HK-2 (cell line): ENCODE results near the gene CARD10.
"Not testable (repeated sequence)": the region's sequence is repeated elsewhere in the genome, so short reads cannot be mapped to it uniquely, and the experiment has no call there.

Source experiments
- DNase-seq: peaks from one replicate; pipeline ENCODE4 v3.0.0-alpha.2; 2018; ENCODE audit not compliant: unreplicated experiment

CARD10 gene

GRCh38 chr22:37553725-37554124, 34.5 kb upstream of the CARD10 start:
- no peak for DNase-seq

GRCh38 chr22:37552524-37553163, 33.4 kb upstream of the CARD10 start:
- no peak for DNase-seq

- DNase-seq = no peak
These were observed 32.8 kb upstream of the CARD10 start for GRCh38 chr22:37551981-37552380.

GRCh38 chr22:37550921-37551320, 31.7 kb upstream of the CARD10 start:
- DNase-seq = not testable (repeated sequence)

- DNase-seq = no peak
These were observed 30.5 kb upstream of the CARD10 start for GRCh38 chr22:37549704-37550059.

- no peak for DNase-seq
These were observed 28.1 kb upstream of the CARD10 start for GRCh38 chr22:37547251-37547741.

- no peak for DNase-seq
These were observed 27.4 kb upstream of the CARD10 start for GRCh38 chr22:37546437-37547250.

- DNase-seq = peak; percentile 86
These were observed 26.7 kb upstream of the CARD10 start for GRCh38 chr22:37545703-37546436.

- peak; percentile 71 for DNase-seq
These were observed 25.9 kb upstream of the CARD10 start for GRCh38 chr22:37544955-37545702.

- no peak for DNase-seq
These were observed 23.7 kb upstream of the CARD10 start for GRCh38 chr22:37542959-37543358.

- DNase-seq = not testable (repeated sequence)
These were observed 23.2 kb upstream of the CARD10 start for GRCh38 chr22:37542416-37542815.

GRCh38 chr22:37539790-37540189, 20.6 kb upstream of the CARD10 start:
- not testable (repeated sequence) for DNase-seq

GRCh38 chr22:37538590-37539357, 19.6 kb upstream of the CARD10 start:
- peak; percentile 90 for DNase-seq

- no peak for DNase-seq
These were observed 15.9 kb upstream of the CARD10 start for GRCh38 chr22:37535159-37535558.

- DNase-seq = no peak
These were observed 15.2 kb upstream of the CARD10 start for GRCh38 chr22:37534445-37534844.

GRCh38 chr22:37533995-37534394, 14.8 kb upstream of the CARD10 start:
- no peak for DNase-seq

- no peak for DNase-seq
These were observed 10.6 kb upstream of the CARD10 start for GRCh38 chr22:37529652-37530345.

GRCh38 chr22:37527952-37528351, 8.7 kb upstream of the CARD10 start:
- not testable (repeated sequence) for DNase-seq

GRCh38 chr22:37527081-37527752, 8.0 kb upstream of the CARD10 start:
- not testable (repeated sequence) for DNase-seq

- no peak for DNase-seq
These were observed 7.2 kb upstream of the CARD10 start for GRCh38 chr22:37526376-37526775.
